K562 (cell line): Measurements from ENCODE around the gene C7orf25. TPM values are rescaled to one million over a fixed set of nuclear protein-coding genes. Genes with fewer than 3 reads are reported as not detected.

Experiments
- CCNT2 ChIP-seq: IDR thresholded peaks from 2 replicates; pipeline ENCODE4 v1.6.1; 2011; ENCODE audit warnings: borderline replicate concordance, low read depth, mild to moderate bottlenecking, moderate library complexity, mixed read lengths, low read length; ENCODE audit not compliant: insufficient read length; ENCODE audit errors: extremely low read depth
- ESRRA ChIP-seq: fragments of 450-650 bp; IDR thresholded peaks from 2 replicates; pipeline ENCODE4 v1.6.1; 2014; ENCODE audit warnings: low read depth, mild to moderate bottlenecking, moderate library complexity, borderline replicate concordance
- ETV1 ChIP-seq: fragments of 450-650 bp; conservative IDR thresholded peaks from 2 replicates; pipeline ENCODE4 v1.6.1; 2016; ENCODE audit warnings: missing genetic modification characterization, control low read depth, low read depth, missing compliant biosample characterization
- GTF2F1 ChIP-seq: IDR thresholded peaks from 2 replicates; pipeline ENCODE4 v1.6.1; 2011; ENCODE audit warnings: low read depth, low read length, improper control_type of control experiment
- HLTF ChIP-seq: fragments of 450-650 bp; IDR thresholded peaks from 2 replicates; pipeline ENCODE4 v1.6.1; 2016
- HOXB6 ChIP-seq: fragments of 250-450 bp; sonication (Bioruptor Pico); IDR thresholded peaks from 2 replicates; pipeline ENCODE4 v1.5.1; 2022; ENCODE audit warnings: mild to moderate bottlenecking, borderline replicate concordance
- KDM5B ChIP-seq: fragments of 200-600 bp; sonication (generic); IDR thresholded peaks from 2 replicates; pipeline ENCODE4 v1.6.1; 2012; ENCODE audit warnings: low read depth, mild to moderate bottlenecking, moderate library complexity, low read length, control low read depth, inconsistent platforms; ENCODE audit not compliant: insufficient replicate concordance
- LCOR ChIP-seq: sonication (generic); formaldehyde crosslinking; IDR thresholded peaks from 2 replicates; pipeline ENCODE4 v1.8.0; 2022; ENCODE audit warnings: mild to moderate bottlenecking, missing genetic modification reagents
- NEUROD1 ChIP-seq: fragments of 150-350 bp; IDR thresholded peaks from 2 replicates; pipeline ENCODE4 v1.6.1; 2014; ENCODE audit warnings: borderline replicate concordance, low read length, low read depth; ENCODE audit not compliant: partially characterized antibody
- PHF8 ChIP-seq: fragments of 200-600 bp; sonication (generic); IDR thresholded peaks from 2 replicates; pipeline ENCODE4 v1.6.1; 2012; ENCODE audit warnings: mixed run types, mild to moderate bottlenecking, inconsistent platforms, low read length, moderate library complexity, borderline replicate concordance
- PHTF2 ChIP-seq: fragments of 250-450 bp; sonication (Bioruptor Pico); IDR thresholded peaks from 2 replicates; pipeline ENCODE4 v1.5.0; 2021; ENCODE audit warnings: mild to moderate bottlenecking
- POLR2AphosphoS5 ChIP-seq: IDR thresholded peaks from 2 replicates; pipeline ENCODE4 v1.6.1; 2011; ENCODE audit warnings: mild to moderate bottlenecking, low read depth, low read length, moderate library complexity; ENCODE audit not compliant: control insufficient read depth, insufficient read depth
- PPARD ChIP-seq: fragments of 250-450 bp; sonication (Bioruptor Pico); IDR thresholded peaks from 2 replicates; pipeline ENCODE4 v1.8.0; 2022; ENCODE audit warnings: inconsistent platforms, mild to moderate bottlenecking, moderate library complexity
- PTTG1 ChIP-seq: fragments of 450-650 bp; IDR thresholded peaks from 2 replicates; pipeline ENCODE4 v1.6.1; 2016; ENCODE audit warnings: low read depth, mild to moderate bottlenecking, missing genetic modification characterization, missing compliant biosample characterization
- PURB ChIP-seq: sonication (generic); formaldehyde crosslinking; IDR thresholded peaks from 2 replicates; pipeline ENCODE4 v1.9.0; 2021; ENCODE audit warnings: low read depth, mild to moderate bottlenecking, missing genetic modification reagents
- SIN3A ChIP-seq, 2 experiments: fragments of 150-350 bp in 1 of 2; IDR thresholded peaks; 2 replicates each; pipeline ENCODE4 v1.6.1; 2011 to 2016; ENCODE audit warnings: borderline replicate concordance in 2 of 2, low read depth in 2 of 2, low read length in 2 of 2, mild to moderate bottlenecking in 2 of 2, moderate library complexity in 2 of 2; ENCODE audit not compliant: control insufficient read depth in 1 of 2
- ZNF143 ChIP-seq: sonication (generic); formaldehyde crosslinking; IDR thresholded peaks from 2 replicates; pipeline ENCODE4 v1.9.0; 2022; ENCODE audit warnings: mild to moderate bottlenecking, missing genetic modification reagents
- ZNF324 ChIP-seq: fragments of 250-450 bp; sonication (Bioruptor Pico); IDR thresholded peaks from 2 replicates; pipeline ENCODE4 v1.4.0; 2020; ENCODE audit warnings: mild to moderate bottlenecking
- ZNF384 ChIP-seq: IDR thresholded peaks from 2 replicates; pipeline ENCODE4 v1.6.1; 2012; ENCODE audit warnings: low read depth, low read length, improper control_type of control experiment
- polyA plus RNA-seq, 8 experiments: library from polyadenylated mRNA; depleted of rRNA in 4 of 8; stranded (reverse) in 5 of 8; unstranded in 3 of 8; fragments of >200 nt; fragmentation: Nextera tagmentation in 2 of 8; fragmentation: Illumina TruSeq in 1 of 8; extraction: Ambion mirVana in 2 of 8; extraction: Trizol in 1 of 8; gene quantifications; 2 replicates each; pipeline versions ENCODE4 v1.2.1 to v1.2.3, GENCODE V29; 2011 to 2014; ENCODE audit warnings: inconsistent platforms in 1 of 8, missing spikeins in 1 of 8
- total RNA-seq, 7 experiments: library from RNA; depleted of rRNA in 6 of 7; stranded (reverse); fragments of >200 nt in 6 of 7; fragmentation: Illumina TruSeq in 2 of 7; extraction: Trizol in 2 of 7; gene quantifications; 2 replicates each; pipeline versions ENCODE4 v1.2.1 to v1.2.3, GENCODE V29; 2011 to 2021; ENCODE audit warnings: low replicate concordance in 1 of 7
- TF ChIP-seq, protein P1 (sequence below), 2 experiments: IDR thresholded peaks; 2 replicates each; pipeline ENCODE4 v1.6.1; 2011; ENCODE audit warnings: borderline replicate concordance in 1 of 2, control low read depth in 1 of 2, low read depth in 1 of 2, low read length in 1 of 2, mild to moderate bottlenecking in 1 of 2, mixed read lengths in 1 of 2, moderate library complexity in 1 of 2; ENCODE audit not compliant: insufficient read depth in 1 of 2, insufficient read length in 1 of 2, poor library complexity in 1 of 2, severe bottlenecking in 1 of 2; ENCODE audit errors: extremely low read depth in 1 of 2
- TF ChIP-seq, protein P2 (sequence below), 2 experiments: fragments of 250-450 bp in 1 of 2; fragments of 450-650 bp in 1 of 2; sonication (Bioruptor Pico) in 1 of 2; IDR thresholded peaks; 2 replicates each; pipeline versions ENCODE4 v1.6.1 to v1.8.0; 2016 to 2021; ENCODE audit warnings: mild to moderate bottlenecking in 2 of 2, moderate library complexity in 2 of 2, missing compliant biosample characterization in 1 of 2, missing genetic modification characterization in 1 of 2
- TF ChIP-seq, protein P3 (sequence below): IDR thresholded peaks from 3 replicates; pipeline ENCODE4 v1.6.1; 2011; ENCODE audit warnings: borderline replicate concordance, mild to moderate bottlenecking; ENCODE audit not compliant: insufficient read length, insufficient read depth

Gene C7orf25
- total and polyA plus RNA-seq, 9 of the 15 experiments (the other 6 are each of a cell fraction or from before 2014, with no cell fraction given) = 1.2 to 4.7 (median 1.9) TPM

DNA sequence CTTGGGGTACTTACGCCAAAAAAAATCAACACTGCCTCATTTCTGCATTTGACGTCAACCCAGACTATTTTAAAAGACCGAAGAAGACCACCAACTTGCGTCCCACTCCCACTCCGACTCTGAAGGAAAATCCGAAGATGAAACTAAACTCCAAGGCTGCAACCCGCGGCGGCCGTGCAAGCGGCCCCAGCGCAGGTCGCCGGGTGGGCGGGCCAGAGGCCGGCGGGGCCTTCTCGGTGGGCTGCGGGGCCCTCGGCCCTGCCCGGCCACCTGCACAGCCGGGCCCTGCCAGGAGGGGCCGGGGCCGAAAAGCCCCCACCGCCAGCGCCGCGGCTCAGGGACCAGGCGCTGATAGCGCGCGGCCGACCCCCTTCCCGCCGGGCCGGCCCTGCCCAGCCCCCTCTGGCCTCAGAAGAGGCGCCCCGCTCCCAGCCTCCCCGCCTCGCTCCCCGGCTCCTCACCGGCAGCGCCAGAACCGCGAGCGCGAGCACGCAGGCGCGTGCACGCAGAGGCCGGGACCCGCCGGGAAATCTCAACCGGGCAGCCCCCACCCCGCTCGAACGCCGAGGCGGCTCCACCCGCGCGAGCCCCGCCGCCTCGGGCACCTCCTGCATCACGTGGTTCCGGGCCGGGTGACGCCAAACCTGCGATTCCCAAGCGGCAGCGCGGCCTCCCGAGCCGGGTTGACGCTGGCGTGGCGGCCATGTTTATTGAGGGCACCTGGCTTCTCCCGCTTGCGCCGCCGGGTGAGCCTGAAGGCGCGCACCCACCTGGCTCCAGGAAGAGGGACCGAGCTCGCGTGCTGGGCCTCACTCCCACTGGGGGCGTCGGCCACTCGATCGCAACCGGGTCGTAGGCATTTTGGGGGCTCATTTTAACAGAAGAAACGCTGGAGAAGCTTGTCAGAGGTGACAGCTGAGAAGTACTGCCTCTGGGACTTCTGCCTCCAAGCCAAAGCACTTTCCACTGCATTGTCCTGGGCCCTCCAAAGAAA is at the start of gene C7orf25 (continued):
- peak; percentile 23 for TF ChIP-seq NEUROD1
- TF ChIP-seq, protein P1, sequence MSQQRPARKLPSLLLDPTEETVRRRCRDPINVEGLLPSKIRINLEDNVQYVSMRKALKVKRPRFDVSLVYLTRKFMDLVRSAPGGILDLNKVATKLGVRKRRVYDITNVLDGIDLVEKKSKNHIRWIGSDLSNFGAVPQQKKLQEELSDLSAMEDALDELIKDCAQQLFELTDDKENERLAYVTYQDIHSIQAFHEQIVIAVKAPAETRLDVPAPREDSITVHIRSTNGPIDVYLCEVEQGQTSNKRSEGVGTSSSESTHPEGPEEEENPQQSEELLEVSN (IDR thresholded peaks at IDR 0.05; ENCODE audit: borderline replicate concordance in 1 of 2, extremely low read depth in 1 of 2, insufficient read depth in 1 of 2, insufficient read length in 1 of 2, low read depth in 1 of 2, low read length in 1 of 2, poor library complexity in 1 of 2, severe bottlenecking in 1 of 2) = peak; percentile 66 to 89
- TF ChIP-seq KDM5B = peak; percentile 50
- TF ChIP-seq, protein P2, sequence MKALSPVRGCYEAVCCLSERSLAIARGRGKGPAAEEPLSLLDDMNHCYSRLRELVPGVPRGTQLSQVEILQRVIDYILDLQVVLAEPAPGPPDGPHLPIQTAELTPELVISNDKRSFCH (CRISPR knock-in tag; IDR thresholded peaks at IDR 0.05) = no peak
- TF ChIP-seq, protein P2 (tag; IDR thresholded peaks at IDR 0.05) = peak; percentile 77
- TF ChIP-seq PTTG1 = no peak
- no peak for TF ChIP-seq PURB (CRISPR knock-in tag)
- TF ChIP-seq PPARD (CRISPR knock-in tag) = no peak
- TF ChIP-seq POLR2AphosphoS5 = peak; percentile 59; the same call in 1 of the 2 replicates
- TF ChIP-seq SIN3A (IDR thresholded peaks at IDR 0.05; ENCODE audit: borderline replicate concordance in 2 of 2, control insufficient read depth in 1 of 2, low read depth in 2 of 2, low read length in 2 of 2) = peak; percentile 20 to 40; a peak in 1 of 4 replicates
- TF ChIP-seq GTF2F1 = peak; percentile 27; the same call in 1 of the 2 replicates
- TF ChIP-seq, protein P3, sequence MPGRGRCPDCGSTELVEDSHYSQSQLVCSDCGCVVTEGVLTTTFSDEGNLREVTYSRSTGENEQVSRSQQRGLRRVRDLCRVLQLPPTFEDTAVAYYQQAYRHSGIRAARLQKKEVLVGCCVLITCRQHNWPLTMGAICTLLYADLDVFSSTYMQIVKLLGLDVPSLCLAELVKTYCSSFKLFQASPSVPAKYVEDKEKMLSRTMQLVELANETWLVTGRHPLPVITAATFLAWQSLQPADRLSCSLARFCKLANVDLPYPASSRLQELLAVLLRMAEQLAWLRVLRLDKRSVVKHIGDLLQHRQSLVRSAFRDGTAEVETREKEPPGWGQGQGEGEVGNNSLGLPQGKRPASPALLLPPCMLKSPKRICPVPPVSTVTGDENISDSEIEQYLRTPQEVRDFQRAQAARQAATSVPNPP = no peak
- peak; percentile 25; the same call in 1 of the 2 replicates for TF ChIP-seq ESRRA
- TF ChIP-seq ZNF384 = no peak
- TF ChIP-seq ETV1 (tag) = 0 out of 2 replicates have a peak, but pooled peaks have one; percentile 16
- TF ChIP-seq LCOR (CRISPR knock-in tag) = peak; percentile 60; the same call in 1 of the 2 replicates
- TF ChIP-seq HOXB6 (CRISPR knock-in tag) = no peak
- peak; percentile 84 for TF ChIP-seq ZNF143 (CRISPR knock-in tag)
- peak; percentile 84; the same call in 1 of the 2 replicates for TF ChIP-seq PHF8
- no peak for TF ChIP-seq PHTF2 (CRISPR knock-in tag)
- TF ChIP-seq ZNF324 (CRISPR knock-in tag) = no peak
- TF ChIP-seq HLTF = no peak
- peak; percentile 92 for TF ChIP-seq CCNT2
